A673 (cell line): Measurements from ENCODE around the gene CYB5A.
A peak's percentile ranks its signal among the peaks of the same experiment; 100 is the strongest.

Experiments
- EZH2 ChIP-seq: fragments of 200-600 bp; sonication (generic); IDR thresholded peaks from 2 replicates; pipeline ENCODE4 v1.6.1; 2017; ENCODE audit warnings: borderline replicate concordance, low read depth, mild to moderate bottlenecking, mixed read lengths, antibody characterized with exemption, low read length; ENCODE audit not compliant: poor library complexity, severe bottlenecking
- TF ChIP-seq, protein P1 (sequence below): fragments of 300-800, 200-600 bp; sonication (generic); conservative IDR thresholded peaks from 2 replicates; pipeline ENCODE4 v1.5.1; 2017; ENCODE audit warnings: low read depth, mild to moderate bottlenecking, antibody characterized with exemption, low read length, moderate library complexity, mixed read lengths

DNA sequence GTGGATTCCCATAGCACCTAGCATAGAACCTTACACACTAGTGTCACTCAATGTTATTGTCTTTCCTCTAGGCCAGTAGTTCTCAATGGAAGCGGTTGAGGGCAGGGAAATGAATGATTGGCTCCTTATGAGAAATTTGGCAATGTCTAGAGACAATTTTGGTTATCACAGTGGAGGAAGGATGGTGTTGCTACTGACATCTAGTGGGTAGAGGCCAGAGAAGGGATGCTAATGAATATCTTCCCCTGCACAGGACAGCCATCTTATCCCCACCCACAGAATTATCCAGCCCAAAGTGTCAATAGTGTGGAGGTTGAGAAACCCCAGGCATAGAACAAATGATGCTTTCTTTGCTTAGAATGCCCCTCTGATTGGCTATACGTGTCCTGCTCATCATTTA is 39.6 kb upstream of the CYB5A start:
- no peak for TF ChIP-seq EZH2
- TF ChIP-seq, protein P1, sequence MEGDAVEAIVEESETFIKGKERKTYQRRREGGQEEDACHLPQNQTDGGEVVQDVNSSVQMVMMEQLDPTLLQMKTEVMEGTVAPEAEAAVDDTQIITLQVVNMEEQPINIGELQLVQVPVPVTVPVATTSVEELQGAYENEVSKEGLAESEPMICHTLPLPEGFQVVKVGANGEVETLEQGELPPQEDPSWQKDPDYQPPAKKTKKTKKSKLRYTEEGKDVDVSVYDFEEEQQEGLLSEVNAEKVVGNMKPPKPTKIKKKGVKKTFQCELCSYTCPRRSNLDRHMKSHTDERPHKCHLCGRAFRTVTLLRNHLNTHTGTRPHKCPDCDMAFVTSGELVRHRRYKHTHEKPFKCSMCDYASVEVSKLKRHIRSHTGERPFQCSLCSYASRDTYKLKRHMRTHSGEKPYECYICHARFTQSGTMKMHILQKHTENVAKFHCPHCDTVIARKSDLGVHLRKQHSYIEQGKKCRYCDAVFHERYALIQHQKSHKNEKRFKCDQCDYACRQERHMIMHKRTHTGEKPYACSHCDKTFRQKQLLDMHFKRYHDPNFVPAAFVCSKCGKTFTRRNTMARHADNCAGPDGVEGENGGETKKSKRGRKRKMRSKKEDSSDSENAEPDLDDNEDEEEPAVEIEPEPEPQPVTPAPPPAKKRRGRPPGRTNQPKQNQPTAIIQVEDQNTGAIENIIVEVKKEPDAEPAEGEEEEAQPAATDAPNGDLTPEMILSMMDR: peak; percentile 41; the same call in 1 of the 2 replicates
